Measurements from ENCODE around the gene CAMK2A. TPM values are rescaled to one million over a fixed set of nuclear protein-coding genes. Genes with fewer than 3 reads are reported as not detected.

Gene CAMK2A
- total RNA-seq, 6 experiments from 2014 or later, result 0.10 to 0.26 (median 0.23) TPM; not detected in 3

GRCh38 chr5:150303660-150304386 is 14.2 kb upstream of the CAMK2A start:
- intact Hi-C loops (cut with DNase I), result no loop called here
- 61% methylated on average over 7 of the region's 7 CpGs for WGBS (ENCODE audit: insufficient coverage, low coverage, low lambda C conversion rate, missing lambda C conversion rate)
- Histone ChIP-seq H3K4me3 (no peak overlapping the region), H3K9me3 (no peaks in the 10 kb centered on the region), H3K27ac (no peak overlapping the region), H3K36me3 (no peaks in the 10 kb centered on the region), H3K27me3 (peaks cover 0 to 7% of the 10 kb centered on the region in 2 donors), H3K4me1 (peaks cover 0 to 10% (median 0%) of the 10 kb centered on the region in 4 donors)
- TF ChIP-seq POLR2A (IDR thresholded peaks at IDR 0.05) (no peak), CTCF (IDR thresholded peaks at IDR 0.05) (no peak)
- DNase-seq, result no peak
- no peak for ATAC-seq

GRCh38 chr5:150303070-150303615 is 13.6 kb upstream of the CAMK2A start:
- WGBS (ENCODE audit: insufficient coverage, low coverage, low lambda C conversion rate, missing lambda C conversion rate), result 10% methylated on average over 9 of the region's 16 CpGs
- Histone ChIP-seq H3K27me3 (peaks cover 0 to 7% of the 10 kb centered on the region in 2 donors), H3K27ac (no peak overlapping the region)

GRCh38 chr5:150302301-150303069 is 12.9 kb upstream of the CAMK2A start, which contains the start of gene ARSI:
ARSI (minus strand) TSS chr5:150302905; CDS start chr5:150302373, 532 bp downstream.
- H3K36me3 ChIP-seq, result no peaks in the 10 kb centered on the region
- WGBS (ENCODE audit: insufficient coverage, low coverage, low lambda C conversion rate, missing lambda C conversion rate), result 3% methylated on average over 22 of the region's 63 CpGs
- H3K27ac ChIP-seq, result no peak within 1 kb of the TSS
- peak in 2 of 4 donors; percentile 11 to 14 for TF ChIP-seq CTCF (IDR thresholded peaks at IDR 0.05)
- no peak for TF ChIP-seq POLR2A (IDR thresholded peaks at IDR 0.05)
- peak in 1 of 3 donors; percentile 34 for DNase-seq
- H3K4me3 ChIP-seq, result peak within 1 kb of the TSS in 2 of 3 donors; percentile 9 to 20
- peaks cover 0 to 10% (median 0%) of the 10 kb centered on the region in 4 donors for H3K4me1 ChIP-seq
- ATAC-seq, result peak; percentile 52 to 75 (median 69)
- peaks cover 0 to 7% of the 10 kb centered on the region in 2 donors for H3K27me3 ChIP-seq
- intact Hi-C loops (cut with DNase I), result no loop called here
- H3K9me3 ChIP-seq, result no peaks in the 10 kb centered on the region

More at GRCh38 chr5:150303070-150303615, 13.6 kb upstream of the CAMK2A start:
- H3K4me1 ChIP-seq, result peaks cover 0 to 10% (median 0%) of the 10 kb centered on the region in 4 donors
- intact Hi-C loops (cut with DNase I), result no loop called here
- H3K4me3 ChIP-seq, result peak overlapping the region in 1 of 3 donors; percentile 20
- no peaks in the 10 kb centered on the region for H3K9me3 ChIP-seq
- ATAC-seq (no peak), DNase-seq (no peak)
- no peaks in the 10 kb centered on the region for H3K36me3 ChIP-seq
- TF ChIP-seq POLR2A (IDR thresholded peaks at IDR 0.05) (no peak), CTCF (IDR thresholded peaks at IDR 0.05) (no peak)

- peaks cover 0 to 10% (median 0%) of the 10 kb centered on the region in 4 donors for H3K4me1 ChIP-seq
- H3K9me3 ChIP-seq, result no peaks in the 10 kb centered on the region
- H3K4me3 ChIP-seq, result peak overlapping the region in 1 of 3 donors; percentile 9
- TF ChIP-seq POLR2A (IDR thresholded peaks at IDR 0.05), result no peak
- TF ChIP-seq CTCF (IDR thresholded peaks at IDR 0.05), result no peak
- intact Hi-C loops (cut with DNase I), result no loop called here
- no peaks in the 10 kb centered on the region for H3K36me3 ChIP-seq
- 25% methylated on average over 16 of the region's 22 CpGs for WGBS (ENCODE audit: insufficient coverage, low coverage, low lambda C conversion rate, missing lambda C conversion rate)
- H3K27ac ChIP-seq, result no peak overlapping the region
- ATAC-seq (no peak), DNase-seq (no peak)
- peaks cover 0 to 7% of the 10 kb centered on the region in 2 donors for H3K27me3 ChIP-seq
Observed at GRCh38 chr5:150301901-150302300, 12.3 kb upstream of the CAMK2A start.
